ENCODE data around the gene TBC1D16.
"Not testable (repeated sequence)": the region's sequence is repeated elsewhere in the genome, so short reads cannot be mapped to it uniquely, and the experiment has no call there.

The TBC1D16 gene

DNA sequence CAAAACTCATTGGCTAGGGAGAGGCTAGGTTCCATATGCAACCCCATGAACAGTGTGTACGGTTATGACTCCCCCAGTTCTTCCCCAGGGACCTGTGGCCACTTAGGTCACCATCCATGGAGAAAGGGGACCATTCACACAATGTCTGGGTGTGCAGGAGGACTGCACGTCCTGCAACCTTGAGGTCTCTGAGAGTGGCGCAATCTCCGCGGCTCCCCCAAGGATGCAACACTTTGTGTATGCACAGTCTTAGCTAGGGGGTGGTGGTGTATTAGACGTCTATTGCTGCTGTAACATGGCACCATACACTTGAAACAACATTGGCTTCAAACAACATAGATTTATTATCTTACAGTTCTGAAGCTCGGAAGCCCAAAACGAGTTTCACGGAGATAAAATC lies 130.8 kb downstream of the TBC1D16 start:
- DNase-seq (ENCODE audit: low read depth) = peak; percentile 79

DNA sequence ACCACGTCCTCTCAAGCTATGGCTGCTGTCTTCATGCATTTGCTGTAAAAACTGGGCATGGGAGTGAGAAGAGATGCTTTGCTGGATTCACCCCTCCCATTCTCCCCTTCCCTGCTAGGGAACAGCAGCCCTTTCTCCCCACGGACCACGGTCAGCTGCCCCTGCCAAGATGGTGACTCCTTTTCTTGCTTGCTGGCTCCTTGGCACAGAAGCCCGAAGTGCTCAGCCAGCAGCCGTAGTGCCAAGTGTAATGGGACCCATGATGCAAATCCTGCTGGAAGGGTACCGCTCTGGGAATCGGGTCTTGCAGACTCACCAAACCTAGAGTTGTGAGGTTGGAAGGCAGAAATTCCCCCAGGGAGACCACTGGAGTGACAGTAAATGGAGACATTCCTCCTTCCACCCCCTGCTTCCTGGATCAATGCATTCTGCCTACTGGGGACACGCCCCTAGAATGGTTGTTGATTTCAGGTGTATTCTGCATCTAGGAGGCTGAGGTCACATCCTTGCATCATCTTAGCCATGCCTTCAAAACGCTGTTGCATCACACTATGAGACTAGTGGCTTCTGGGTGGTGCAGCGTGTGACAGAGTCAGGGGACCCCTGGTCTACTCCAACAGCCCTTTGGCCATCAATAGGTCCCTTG lies 133.4 kb downstream of the TBC1D16 start:
- no peak overlapping the region for H3K4me3 ChIP-seq (ENCODE audit: low read depth, low read length)
- no peak for TF ChIP-seq POLR2A (IDR thresholded peaks at IDR 0.05; ENCODE audit: extremely low read depth, insufficient read length)
- TF ChIP-seq, protein P1, sequence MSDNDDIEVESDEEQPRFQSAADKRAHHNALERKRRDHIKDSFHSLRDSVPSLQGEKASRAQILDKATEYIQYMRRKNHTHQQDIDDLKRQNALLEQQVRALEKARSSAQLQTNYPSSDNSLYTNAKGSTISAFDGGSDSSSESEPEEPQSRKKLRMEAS (IDR thresholded peaks at IDR 0.05; ENCODE audit: low read depth, low read length) = no peak
- TF ChIP-seq, protein P2, sequence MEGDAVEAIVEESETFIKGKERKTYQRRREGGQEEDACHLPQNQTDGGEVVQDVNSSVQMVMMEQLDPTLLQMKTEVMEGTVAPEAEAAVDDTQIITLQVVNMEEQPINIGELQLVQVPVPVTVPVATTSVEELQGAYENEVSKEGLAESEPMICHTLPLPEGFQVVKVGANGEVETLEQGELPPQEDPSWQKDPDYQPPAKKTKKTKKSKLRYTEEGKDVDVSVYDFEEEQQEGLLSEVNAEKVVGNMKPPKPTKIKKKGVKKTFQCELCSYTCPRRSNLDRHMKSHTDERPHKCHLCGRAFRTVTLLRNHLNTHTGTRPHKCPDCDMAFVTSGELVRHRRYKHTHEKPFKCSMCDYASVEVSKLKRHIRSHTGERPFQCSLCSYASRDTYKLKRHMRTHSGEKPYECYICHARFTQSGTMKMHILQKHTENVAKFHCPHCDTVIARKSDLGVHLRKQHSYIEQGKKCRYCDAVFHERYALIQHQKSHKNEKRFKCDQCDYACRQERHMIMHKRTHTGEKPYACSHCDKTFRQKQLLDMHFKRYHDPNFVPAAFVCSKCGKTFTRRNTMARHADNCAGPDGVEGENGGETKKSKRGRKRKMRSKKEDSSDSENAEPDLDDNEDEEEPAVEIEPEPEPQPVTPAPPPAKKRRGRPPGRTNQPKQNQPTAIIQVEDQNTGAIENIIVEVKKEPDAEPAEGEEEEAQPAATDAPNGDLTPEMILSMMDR (IDR thresholded peaks at IDR 0.05; ENCODE audit: low read depth, low read length) = no peak
- TF ChIP-seq MYC (IDR thresholded peaks at IDR 0.05; ENCODE audit: low read depth, low read length) = no peak
- DNase-seq (ENCODE audit: low read depth) = peak; percentile 22

More for the DNA sequence above, 130.8 kb downstream of the TBC1D16 start:
- TF ChIP-seq, protein P1 (IDR thresholded peaks at IDR 0.05; ENCODE audit: low read depth, low read length) = no peak
- TF ChIP-seq, protein P2 (IDR thresholded peaks at IDR 0.05; ENCODE audit: low read depth, low read length) = no peak
- TF ChIP-seq POLR2A (IDR thresholded peaks at IDR 0.05; ENCODE audit: extremely low read depth, insufficient read length) = no peak
- no peak overlapping the region for H3K4me3 ChIP-seq (ENCODE audit: low read depth, low read length)

DNA sequence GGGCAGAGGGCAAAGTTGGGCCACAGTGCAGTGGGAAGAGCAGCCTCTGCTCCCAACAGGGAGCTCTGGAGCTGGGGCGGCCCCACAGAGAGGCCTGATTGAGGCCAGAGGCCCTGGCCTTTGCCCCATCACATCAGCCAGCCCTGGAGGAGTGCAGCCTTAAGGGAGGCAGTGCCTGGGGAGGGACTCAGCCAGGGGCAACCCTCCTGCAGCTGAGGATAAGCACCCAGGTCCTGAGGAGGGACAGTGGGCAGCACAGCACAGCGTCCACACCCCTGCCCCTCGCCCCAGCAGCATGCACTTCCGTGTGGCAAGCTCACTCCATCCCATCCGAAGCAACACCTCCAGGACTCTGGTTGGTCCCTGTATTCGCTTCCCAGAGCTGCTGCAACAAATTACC lies 134.5 kb downstream of the TBC1D16 start:
- TF ChIP-seq, protein P2 (IDR thresholded peaks at IDR 0.05; ENCODE audit: low read depth, low read length) = no peak
- TF ChIP-seq POLR2A (IDR thresholded peaks at IDR 0.05; ENCODE audit: extremely low read depth, insufficient read length) (no peak), MYC (IDR thresholded peaks at IDR 0.05; ENCODE audit: low read depth, low read length) (no peak)
- TF ChIP-seq, protein P1 (IDR thresholded peaks at IDR 0.05; ENCODE audit: low read depth, low read length) = no peak
- DNase-seq (ENCODE audit: low read depth) = no peak

DNA sequence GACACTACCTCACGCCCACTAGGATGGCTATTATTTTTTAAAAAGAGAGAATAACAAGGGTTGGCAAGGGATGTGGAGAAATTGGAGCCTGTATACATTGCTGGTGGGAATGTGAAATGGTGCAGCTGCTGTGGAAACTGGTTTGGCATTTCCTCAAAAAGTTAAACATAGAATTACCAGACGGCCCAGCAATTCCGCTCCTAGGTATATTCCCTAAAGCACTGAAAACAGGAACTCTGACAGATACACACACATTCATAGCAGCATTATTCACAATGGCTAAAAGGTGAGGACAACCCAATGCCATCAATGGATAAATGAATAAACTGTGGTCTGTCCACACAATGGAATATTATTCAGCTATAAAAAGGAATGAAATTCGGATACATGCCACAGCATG lies 136.1 kb downstream of the TBC1D16 start:
- TF ChIP-seq, protein P1 (IDR thresholded peaks at IDR 0.05; ENCODE audit: low read depth, low read length) = no peak
- TF ChIP-seq, protein P2 (IDR thresholded peaks at IDR 0.05; ENCODE audit: low read depth, low read length) = no peak
- no peak for TF ChIP-seq POLR2A (IDR thresholded peaks at IDR 0.05; ENCODE audit: extremely low read depth, insufficient read length)
- no peak for TF ChIP-seq MYC (IDR thresholded peaks at IDR 0.05; ENCODE audit: low read depth, low read length)
- H3K4me3 ChIP-seq (ENCODE audit: low read depth, low read length) = no peak overlapping the region
- no peak for DNase-seq (ENCODE audit: low read depth)

More for the DNA sequence above, 134.5 kb downstream of the TBC1D16 start:
- no peak overlapping the region for H3K4me3 ChIP-seq (ENCODE audit: low read depth, low read length)

DNA sequence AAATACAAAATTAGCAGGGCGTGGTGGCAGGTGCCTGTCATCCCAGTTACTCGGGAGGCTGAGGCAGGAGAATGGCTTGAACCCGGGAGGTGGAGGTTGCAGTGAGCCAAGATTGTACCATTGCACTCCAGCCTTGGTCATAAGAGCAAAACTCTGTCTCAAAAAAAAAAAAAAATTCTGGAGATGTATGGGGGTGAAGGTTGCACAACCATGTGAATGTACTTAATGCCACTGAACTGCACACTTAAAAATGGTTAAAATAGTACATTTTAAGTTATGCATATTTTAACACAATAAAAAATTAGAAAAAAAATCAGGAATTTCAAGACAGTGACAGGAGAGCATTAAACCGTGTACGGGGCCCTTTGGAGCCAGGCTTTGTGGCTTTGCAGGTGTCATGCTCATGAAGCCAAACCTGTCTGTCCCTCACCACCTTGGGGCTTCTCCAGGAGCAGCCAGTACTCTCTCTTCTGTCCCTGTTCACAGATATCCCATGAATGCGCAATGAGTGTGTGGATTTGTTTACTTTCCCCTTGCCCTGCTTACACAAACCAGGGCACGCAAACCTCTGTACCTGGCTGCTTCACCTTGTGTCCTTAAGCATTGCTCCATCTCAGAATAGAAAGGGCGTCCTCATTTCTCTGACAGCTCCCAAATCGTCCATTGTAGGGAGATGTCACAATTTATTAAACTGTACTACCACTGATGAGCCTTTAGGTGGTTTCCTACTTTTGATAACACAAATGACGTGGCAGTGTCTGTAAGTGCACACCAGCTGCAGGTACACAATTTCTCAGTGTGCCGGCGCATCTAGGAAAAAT lies 138.2 kb downstream of the TBC1D16 start:
- no peak for DNase-seq (ENCODE audit: low read depth)
- H3K4me3 ChIP-seq (ENCODE audit: low read depth, low read length) = no peak overlapping the region
- TF ChIP-seq, protein P1 (IDR thresholded peaks at IDR 0.05; ENCODE audit: low read depth, low read length) = no peak
- no peak for TF ChIP-seq POLR2A (IDR thresholded peaks at IDR 0.05; ENCODE audit: extremely low read depth, insufficient read length)
- no peak for TF ChIP-seq MYC (IDR thresholded peaks at IDR 0.05; ENCODE audit: low read depth, low read length)
- TF ChIP-seq, protein P2 (IDR thresholded peaks at IDR 0.05; ENCODE audit: low read depth, low read length) = no peak

DNA sequence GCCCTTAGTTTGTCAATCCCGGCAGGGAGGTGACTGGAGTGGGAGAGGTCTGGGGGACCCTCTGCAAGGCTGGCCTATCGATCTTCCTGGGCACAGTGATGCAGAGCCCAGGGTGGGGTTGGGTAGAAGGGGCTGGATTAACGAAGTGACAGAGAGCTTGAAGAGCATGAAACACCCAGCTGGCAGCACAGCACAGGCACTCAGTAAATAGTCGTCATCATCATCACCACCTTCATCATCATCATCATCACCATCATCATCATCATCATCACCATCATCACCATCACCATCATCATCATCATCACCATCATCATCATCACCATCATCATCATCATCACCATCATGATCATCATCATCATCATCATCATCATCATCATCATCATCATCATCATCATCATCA lies 142.2 kb downstream of the TBC1D16 start:
- not testable (repeated sequence) for H3K4me3 ChIP-seq (ENCODE audit: low read depth, low read length); DNase-seq (ENCODE audit: low read depth)
